ENCODE results near the gene MAPT.
"Not testable (repeated sequence)": the region's sequence is repeated elsewhere in the genome, so short reads cannot be mapped to it uniquely, and the experiment has no call there.

MAPT gene

GRCh38 chr17:45862127-45862526, 32.2 kb upstream of the MAPT start:
- not testable (repeated sequence) for DNase-seq (ENCODE audit: low spot score)

- DNase-seq (ENCODE audit: low spot score), result no peak
Observed at GRCh38 chr17:45863857-45864654, 30.3 kb upstream of the MAPT start.

GRCh38 chr17:45867171-45867570, 27.2 kb upstream of the MAPT start:
- no peak for DNase-seq (ENCODE audit: low spot score)

GRCh38 chr17:45867702-45868101, 26.7 kb upstream of the MAPT start:
- no peak for DNase-seq (ENCODE audit: low spot score)

- no peak for DNase-seq (ENCODE audit: low spot score)
Observed at GRCh38 chr17:45868276-45868675, 26.1 kb upstream of the MAPT start.

GRCh38 chr17:45869676-45870341, 24.5 kb upstream of the MAPT start:
- DNase-seq (ENCODE audit: low spot score), result no peak

- DNase-seq (ENCODE audit: low spot score), result no peak
Observed at GRCh38 chr17:45870342-45870974, 23.9 kb upstream of the MAPT start.

- DNase-seq (ENCODE audit: low spot score), result no peak
Observed at GRCh38 chr17:45871718-45872117, 22.6 kb upstream of the MAPT start.

- no peak for DNase-seq (ENCODE audit: low spot score)
Observed at GRCh38 chr17:45873728-45874127, 20.6 kb upstream of the MAPT start.

- no peak for DNase-seq (ENCODE audit: low spot score)
Observed at GRCh38 chr17:45874151-45874550, 20.2 kb upstream of the MAPT start.

GRCh38 chr17:45876539-45876938, 17.8 kb upstream of the MAPT start:
- DNase-seq (ENCODE audit: low spot score), result no peak

GRCh38 chr17:45877467-45877866, 16.9 kb upstream of the MAPT start:
- DNase-seq (ENCODE audit: low spot score), result no peak

GRCh38 chr17:45883063-45883462, 11.3 kb upstream of the MAPT start:
- no peak for DNase-seq (ENCODE audit: low spot score)

- no peak for DNase-seq (ENCODE audit: low spot score)
Observed at GRCh38 chr17:45886852-45887251, 7.5 kb upstream of the MAPT start.

- DNase-seq (ENCODE audit: low spot score), result no peak
Observed at GRCh38 chr17:45888392-45888791, 6.0 kb upstream of the MAPT start.

- no peak for DNase-seq (ENCODE audit: low spot score)
Observed at GRCh38 chr17:45889579-45889978, 4.8 kb upstream of the MAPT start.

GRCh38 chr17:45893725-45894021, 681 bp upstream of the MAPT start:
- no peak for DNase-seq (ENCODE audit: low spot score)

- no peak for DNase-seq (ENCODE audit: low spot score)
Observed at GRCh38 chr17:45895304-45895968, 1.1 kb downstream of the MAPT start.

- DNase-seq (ENCODE audit: low spot score), result no peak
Observed at GRCh38 chr17:45895969-45896785, 1.8 kb downstream of the MAPT start.

- no peak for DNase-seq (ENCODE audit: low spot score)
Observed at GRCh38 chr17:45896803-45897693, 2.7 kb downstream of the MAPT start.

- no peak for DNase-seq (ENCODE audit: low spot score)
Observed at GRCh38 chr17:45900136-45900535, 5.8 kb downstream of the MAPT start.

Measured in hepatic stellate cell (primary cell).